ENCODE data around the gene ENPP5.

Gene ENPP5

GRCh38 chr6:46170357-46171289, at the start of gene ENPP5:
Gene ENPP5 (minus strand): TSS chr6:46170980. CDS start chr6:46168262, 2,718 bp downstream.
- DNase-seq (ENCODE audit: low spot score): no peak

- no peak for DNase-seq (ENCODE audit: low spot score)
Measured at GRCh38 chr6:46219661-46220060, 48.9 kb upstream of the ENPP5 start.

- DNase-seq (ENCODE audit: low spot score): no peak
Measured at GRCh38 chr6:46218457-46218856, 47.7 kb upstream of the ENPP5 start.

GRCh38 chr6:46217671-46218131, 46.9 kb upstream of the ENPP5 start:
- DNase-seq (ENCODE audit: low spot score): no peak

GRCh38 chr6:46216879-46217278, 46.1 kb upstream of the ENPP5 start:
- DNase-seq (ENCODE audit: low spot score): no peak

GRCh38 chr6:46215777-46216176, 45.0 kb upstream of the ENPP5 start:
- no peak for DNase-seq (ENCODE audit: low spot score)

GRCh38 chr6:46215213-46215612, 44.4 kb upstream of the ENPP5 start:
- DNase-seq (ENCODE audit: low spot score): no peak

- no peak for DNase-seq (ENCODE audit: low spot score)
Measured at GRCh38 chr6:46211917-46212316, 41.1 kb upstream of the ENPP5 start.

GRCh38 chr6:46210294-46210693, 39.5 kb upstream of the ENPP5 start:
- DNase-seq (ENCODE audit: low spot score): no peak

GRCh38 chr6:46208303-46208702, 37.5 kb upstream of the ENPP5 start:
- DNase-seq (ENCODE audit: low spot score): no peak

- no peak for DNase-seq (ENCODE audit: low spot score)
Measured at GRCh38 chr6:46207174-46207573, 36.4 kb upstream of the ENPP5 start.

- DNase-seq (ENCODE audit: low spot score): no peak
Measured at GRCh38 chr6:46204880-46205650, 34.3 kb upstream of the ENPP5 start.

GRCh38 chr6:46203391-46204177, 32.8 kb upstream of the ENPP5 start:
- peak; percentile 14 for DNase-seq (ENCODE audit: low spot score)

- no peak for DNase-seq (ENCODE audit: low spot score)
Measured at GRCh38 chr6:46201702-46202101, 30.9 kb upstream of the ENPP5 start.

GRCh38 chr6:46199387-46199786, 28.6 kb upstream of the ENPP5 start:
- DNase-seq (ENCODE audit: low spot score): no peak

- DNase-seq (ENCODE audit: low spot score): peak; percentile 61
Measured at GRCh38 chr6:46191961-46192360, 21.2 kb upstream of the ENPP5 start.

GRCh38 chr6:46190889-46191288, 20.1 kb upstream of the ENPP5 start:
- no peak for DNase-seq (ENCODE audit: low spot score)

- no peak for DNase-seq (ENCODE audit: low spot score)
Measured at GRCh38 chr6:46189726-46190125, 18.9 kb upstream of the ENPP5 start.

- no peak for DNase-seq (ENCODE audit: low spot score)
Measured at GRCh38 chr6:46186583-46186982, 15.8 kb upstream of the ENPP5 start.

GRCh38 chr6:46184114-46184513, 13.3 kb upstream of the ENPP5 start:
- DNase-seq (ENCODE audit: low spot score): peak; percentile 35

GRCh38 chr6:46175976-46176375, 5.2 kb upstream of the ENPP5 start:
- DNase-seq (ENCODE audit: low spot score): no peak

- no peak for DNase-seq (ENCODE audit: low spot score)
Measured at GRCh38 chr6:46175446-46175845, 4.7 kb upstream of the ENPP5 start.

All from hepatic stellate cell (primary cell).